Testis (tissue), 2 donors: ENCODE measurements around the gene CALU.

Source experiments
- POLR2A ChIP-seq: fragments of 450-650 bp; IDR thresholded peaks from one replicate; pipeline ENCODE4 v1.6.1; 2017; ENCODE audit warnings: antibody characterized with exemption, mild to moderate bottlenecking, moderate library complexity
- TF ChIP-seq, protein P1 (sequence below), 3 experiments: fragments of 450-650 bp in 2 of 3; fragments of 200-600 bp in 1 of 3; sonication (generic) in 1 of 3; IDR thresholded peaks; one replicate each; pipeline ENCODE4 v1.5.1; 2016 to 2019; ENCODE audit warnings: antibody characterized with exemption in 3 of 3, mild to moderate bottlenecking in 2 of 3, moderate library complexity in 1 of 3

DNA sequence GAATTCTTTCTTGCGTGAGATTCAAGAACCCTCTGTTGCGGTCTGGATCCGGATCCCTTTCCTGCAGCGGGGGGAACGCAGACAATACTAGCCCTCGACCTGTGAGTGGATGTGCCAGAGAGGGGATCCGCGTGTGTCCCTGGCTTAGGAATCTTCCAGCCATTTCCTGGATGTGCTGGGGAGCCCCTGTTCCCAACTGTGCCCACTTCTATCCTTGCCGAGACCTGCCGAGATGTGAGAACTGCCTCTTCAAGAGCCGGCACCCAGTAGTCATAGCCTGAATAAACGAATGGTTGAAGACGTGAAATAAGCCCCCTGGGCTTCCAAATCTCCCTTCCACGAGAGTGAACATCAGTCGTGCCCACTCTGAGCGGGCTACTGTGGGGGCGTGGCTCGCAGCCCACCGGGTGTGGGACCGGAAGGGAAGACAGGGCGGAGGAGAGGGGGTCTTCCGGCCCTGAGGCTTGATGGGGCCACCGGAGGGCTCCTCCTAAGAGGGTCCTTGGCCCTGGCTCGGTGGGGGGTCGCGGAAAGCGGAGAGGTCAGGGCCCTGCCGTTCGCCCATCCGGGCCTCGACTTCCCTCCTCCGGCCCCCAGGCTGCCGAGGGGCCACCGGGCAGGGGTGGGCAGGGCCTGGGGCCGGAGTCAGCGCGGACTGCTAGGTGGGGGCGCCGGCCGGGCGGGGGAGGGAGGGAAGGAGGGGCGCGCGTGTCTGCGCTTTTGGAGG is 51.3 kb downstream of the CALU start:
- TF ChIP-seq, protein P1, sequence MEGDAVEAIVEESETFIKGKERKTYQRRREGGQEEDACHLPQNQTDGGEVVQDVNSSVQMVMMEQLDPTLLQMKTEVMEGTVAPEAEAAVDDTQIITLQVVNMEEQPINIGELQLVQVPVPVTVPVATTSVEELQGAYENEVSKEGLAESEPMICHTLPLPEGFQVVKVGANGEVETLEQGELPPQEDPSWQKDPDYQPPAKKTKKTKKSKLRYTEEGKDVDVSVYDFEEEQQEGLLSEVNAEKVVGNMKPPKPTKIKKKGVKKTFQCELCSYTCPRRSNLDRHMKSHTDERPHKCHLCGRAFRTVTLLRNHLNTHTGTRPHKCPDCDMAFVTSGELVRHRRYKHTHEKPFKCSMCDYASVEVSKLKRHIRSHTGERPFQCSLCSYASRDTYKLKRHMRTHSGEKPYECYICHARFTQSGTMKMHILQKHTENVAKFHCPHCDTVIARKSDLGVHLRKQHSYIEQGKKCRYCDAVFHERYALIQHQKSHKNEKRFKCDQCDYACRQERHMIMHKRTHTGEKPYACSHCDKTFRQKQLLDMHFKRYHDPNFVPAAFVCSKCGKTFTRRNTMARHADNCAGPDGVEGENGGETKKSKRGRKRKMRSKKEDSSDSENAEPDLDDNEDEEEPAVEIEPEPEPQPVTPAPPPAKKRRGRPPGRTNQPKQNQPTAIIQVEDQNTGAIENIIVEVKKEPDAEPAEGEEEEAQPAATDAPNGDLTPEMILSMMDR (IDR thresholded peaks at IDR 0.05): no peak
- TF ChIP-seq POLR2A: no peak
